Activated naive CD4-positive, alpha-beta T cell treated with Interleukin-2 at 50 U/mL for 16 hours (primary cell): ENCODE data around the gene BCLAF1.
"Not testable (repeated sequence)": the region's sequence is repeated elsewhere in the genome, so short reads cannot be mapped to it uniquely, and the experiment has no call there.

Experiments
- DNase-seq: peaks from one replicate; pipeline ENCODE4 v3.0.0-alpha.2; 2020

The BCLAF1 gene

GRCh38 chr6:136289579-136290409 lies at the start of gene BCLAF1:
Gene BCLAF1 (minus strand): TSS chr6:136289846. CDS start chr6:136279866, 9,980 bp downstream.
- DNase-seq: peak; percentile 99

- DNase-seq: no peak
Measured at GRCh38 chr6:136338486-136338885, 48.8 kb upstream of the BCLAF1 start.

GRCh38 chr6:136337606-136338005 lies 48.0 kb upstream of the BCLAF1 start:
- no peak for DNase-seq

GRCh38 chr6:136337121-136337520 lies 47.5 kb upstream of the BCLAF1 start:
- no peak for DNase-seq

- no peak for DNase-seq
Measured at GRCh38 chr6:136335736-136336363, 46.2 kb upstream of the BCLAF1 start.

DNA sequence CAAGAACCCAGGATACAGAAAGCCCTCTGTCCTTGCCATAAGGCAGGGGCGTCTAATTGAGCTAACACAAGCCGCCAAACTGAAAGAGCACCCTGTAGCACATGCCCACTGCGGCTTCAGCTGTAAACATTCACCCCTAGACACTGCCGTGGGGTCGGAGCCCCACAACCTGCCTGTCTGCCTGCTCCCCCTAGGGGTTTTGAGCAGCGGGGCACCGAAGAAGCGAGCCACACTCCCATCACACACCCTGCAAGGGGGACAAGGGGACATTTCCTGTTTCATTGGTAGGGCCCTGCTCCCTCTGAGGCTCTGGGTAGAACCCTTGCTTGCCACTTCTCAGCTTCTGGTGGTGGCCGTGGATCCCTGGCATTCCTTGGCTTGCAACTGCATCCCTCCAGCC lies 45.2 kb upstream of the BCLAF1 start:
- no peak for DNase-seq

GRCh38 chr6:136334465-136334846 lies 44.8 kb upstream of the BCLAF1 start:
- DNase-seq: no peak

DNA sequence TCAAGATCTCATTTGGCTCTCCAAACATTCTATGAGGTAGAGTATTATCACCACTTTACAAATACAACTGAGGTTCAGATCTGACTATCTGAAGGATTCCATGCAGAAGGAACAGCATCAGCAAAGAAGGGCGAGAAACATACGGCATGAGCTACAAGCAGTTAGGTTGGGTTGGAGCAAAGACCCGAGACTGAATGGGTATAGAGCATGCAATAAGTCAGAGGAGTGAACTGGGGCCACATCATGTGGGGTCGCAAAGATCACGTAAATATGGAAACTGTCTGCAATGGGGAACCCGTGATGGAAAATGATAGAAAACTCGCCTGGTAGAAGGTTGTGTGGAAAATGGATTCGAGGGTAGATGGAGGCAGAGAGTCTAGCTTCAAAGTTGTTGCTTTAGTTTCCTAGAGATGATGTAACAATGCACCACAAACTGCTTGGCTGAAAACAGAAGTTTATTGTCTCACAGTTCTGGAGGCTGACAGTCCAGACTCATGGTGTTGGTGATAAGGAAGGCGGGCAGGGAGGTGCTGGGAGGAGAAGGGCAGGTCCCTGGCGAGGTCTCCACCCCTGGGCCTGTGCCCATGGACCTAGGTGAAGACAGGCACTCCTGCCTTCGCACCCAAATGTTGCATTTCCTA lies 44.3 kb upstream of the BCLAF1 start:
- DNase-seq: no peak

DNA sequence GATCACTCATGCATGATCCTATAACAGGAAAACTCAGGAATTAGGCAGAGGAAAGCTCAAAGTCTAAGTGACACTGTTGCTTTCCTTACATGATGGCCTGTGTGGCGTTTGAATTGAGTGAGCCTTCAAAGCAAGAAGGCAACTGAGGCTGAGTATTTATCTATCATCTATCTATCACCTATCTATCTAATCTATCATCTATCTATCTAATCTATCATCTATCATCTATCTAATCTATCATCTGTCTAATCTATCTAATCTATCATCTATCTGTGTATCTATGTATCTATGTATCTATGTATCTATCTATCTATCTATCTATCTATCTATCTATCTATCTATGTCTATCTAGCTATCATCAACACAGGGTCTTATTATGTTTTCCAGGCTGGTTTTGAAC lies 41.8 kb upstream of the BCLAF1 start:
- DNase-seq: no peak

GRCh38 chr6:136330634-136331033 lies 41.0 kb upstream of the BCLAF1 start:
- DNase-seq: no peak

- DNase-seq: no peak
Measured at GRCh38 chr6:136326038-136326553, 36.5 kb upstream of the BCLAF1 start.

GRCh38 chr6:136324686-136325380 lies 35.2 kb upstream of the BCLAF1 start:
- no peak for DNase-seq

- no peak for DNase-seq
Measured at GRCh38 chr6:136323431-136324112, 33.9 kb upstream of the BCLAF1 start.

GRCh38 chr6:136319732-136320131 lies 30.1 kb upstream of the BCLAF1 start:
- no peak for DNase-seq

GRCh38 chr6:136318676-136319075 lies 29.0 kb upstream of the BCLAF1 start:
- DNase-seq: no peak

DNA sequence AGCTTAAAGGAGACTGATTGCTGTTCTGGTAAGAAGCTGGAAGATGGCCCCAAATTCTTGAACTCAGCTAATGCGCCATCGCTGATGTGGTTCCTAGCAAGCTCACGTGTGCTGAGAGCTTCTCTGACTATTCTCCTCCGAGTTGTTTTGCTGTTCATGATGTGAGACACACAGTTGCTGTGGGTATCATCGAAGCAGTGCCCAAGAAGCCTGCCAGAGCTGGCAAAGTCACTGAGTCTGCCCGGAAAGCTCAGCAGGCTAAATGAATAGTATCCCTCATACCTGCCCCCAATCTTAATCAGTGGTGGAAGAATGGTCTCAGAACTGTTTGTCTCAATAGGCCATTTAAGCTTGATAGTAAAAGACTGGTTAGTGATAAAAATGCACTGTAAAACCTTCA lies 28.3 kb upstream of the BCLAF1 start:
- DNase-seq: no peak

DNA sequence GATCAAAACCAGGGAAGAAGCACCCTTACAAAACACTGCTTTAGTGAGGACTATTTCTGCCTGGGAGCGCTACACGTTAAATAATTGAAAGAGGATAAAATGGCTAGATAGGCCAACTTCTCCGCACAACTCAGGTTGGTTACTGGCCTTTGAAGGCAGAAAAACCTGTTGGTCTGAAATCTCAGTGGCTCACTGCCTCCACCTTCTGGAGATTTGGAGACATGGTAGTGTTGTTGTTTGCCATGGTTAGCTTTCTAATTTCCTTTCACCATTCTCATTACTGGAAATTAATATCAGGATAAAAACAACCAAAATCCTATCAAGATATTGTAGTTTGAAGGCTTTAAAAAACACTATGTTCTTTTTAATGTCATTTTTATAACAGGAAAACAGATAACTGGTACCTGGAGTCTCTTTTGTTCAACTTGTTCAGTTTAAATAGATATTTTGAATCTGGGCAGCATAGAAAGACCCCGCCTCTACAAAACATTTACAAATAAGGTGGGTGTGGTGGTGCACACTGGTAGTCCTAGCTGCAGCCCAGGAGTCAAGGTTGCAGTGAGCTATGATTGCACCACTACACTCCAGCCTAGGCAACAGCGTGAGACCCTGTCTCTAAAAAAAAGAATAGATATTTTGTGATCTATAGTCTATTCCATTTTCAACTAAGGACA lies 27.5 kb upstream of the BCLAF1 start:
- DNase-seq: peak; percentile 51

DNA sequence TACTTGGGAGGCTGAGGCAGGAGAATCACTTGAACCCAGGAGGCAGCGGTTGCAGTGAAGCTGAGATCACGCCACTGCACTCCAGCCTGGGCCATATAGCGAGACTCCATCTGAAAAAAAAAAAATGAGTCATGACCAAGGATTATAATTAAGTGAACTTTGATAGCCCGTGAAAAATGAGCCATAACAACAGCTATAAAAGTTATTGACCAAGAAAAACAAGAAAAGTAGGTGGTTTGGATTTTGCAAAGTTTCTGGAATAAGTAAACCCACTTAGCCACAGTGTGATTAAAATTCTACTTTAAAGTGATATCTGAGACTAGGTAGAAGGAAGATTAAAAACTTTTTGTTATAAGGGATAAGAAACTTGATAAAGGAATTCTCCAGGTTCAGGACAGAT lies 25.9 kb upstream of the BCLAF1 start:
- no peak for DNase-seq

GRCh38 chr6:136312975-136313374 lies 23.3 kb upstream of the BCLAF1 start:
- no peak for DNase-seq

DNA sequence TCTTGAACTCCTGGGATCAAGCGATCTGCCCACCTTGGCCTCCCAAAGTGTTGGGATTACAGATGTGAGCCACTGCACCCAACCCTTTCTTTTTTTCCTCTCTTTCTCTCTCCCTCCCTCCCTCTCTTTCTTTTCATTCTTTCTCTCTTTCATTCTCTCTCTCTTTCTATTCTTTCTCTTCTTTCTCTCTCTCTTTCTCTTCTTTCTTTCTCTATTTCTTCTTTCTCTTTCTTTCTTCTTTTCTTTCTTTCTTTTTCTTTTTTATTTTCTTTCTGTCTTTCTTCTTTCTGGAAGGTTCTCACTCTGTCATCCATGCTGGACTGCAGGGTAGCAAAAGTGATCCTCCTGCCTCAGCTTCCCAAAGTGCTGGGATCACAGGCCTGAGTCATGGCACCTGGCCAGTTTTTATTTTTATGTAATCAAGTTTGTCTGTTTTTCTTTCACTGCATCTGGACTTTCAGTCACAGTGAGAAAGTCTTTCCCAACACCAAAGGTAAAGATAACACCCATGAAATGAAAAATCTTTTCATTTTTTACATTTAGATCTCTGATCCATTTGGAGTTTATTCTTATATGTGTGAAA lies 20.2 kb upstream of the BCLAF1 start:
- DNase-seq: no peak

- no peak for DNase-seq
Measured at GRCh38 chr6:136309171-136309570, 19.5 kb upstream of the BCLAF1 start.

GRCh38 chr6:136308469-136308868 lies 18.8 kb upstream of the BCLAF1 start:
- not testable (repeated sequence) for DNase-seq
